PC-3 (cell line): Measurements from ENCODE around the gene ALCAM. TPM values are rescaled to one million over a fixed set of nuclear protein-coding genes. Genes with fewer than 3 reads are reported as not detected.

ENCODE experiments used
- ATAC-seq: fragments of 200-7000 bp; cut with Tn5 transposase; 2 replicates; pipeline ENCODE4 v1.9.1; 2020; ENCODE audit warnings: mild to moderate bottlenecking, moderate library complexity
- BruUV-seq: library from RNA; stranded (reverse); fragments of 400-500 nt; replicated peaks from 2 replicates; lab custom pipeline; 2021; lab: Mats Ljungman, UMichigan
- CTCF ChIA-PET: fragments of 300-600 bp; sonication (Branson Sonifier 250); formaldehyde crosslinking; loops from one replicate; lab custom pipeline; 2022; ENCODE audit warnings: antibody characterized with exemption; lab: Charles Lee
- POLR2A ChIA-PET: fragments of 300-600 bp; sonication (Branson Sonifier 250); formaldehyde crosslinking; loops from one replicate; lab custom pipeline; 2022; ENCODE audit warnings: antibody characterized with exemption; ENCODE audit not compliant: unreplicated experiment; lab: Charles Lee
- DNase-seq: peaks from one replicate; pipeline ENCODE4 v3.0.0-alpha.2; 2015
- H2AFZ ChIP-seq: fragments of 300-600 bp; sonication (generic); 2 replicates; pipeline ENCODE4 v1.6.0; 2016; ENCODE audit warnings: antibody characterized with exemption, low read length
- H3F3A ChIP-seq: fragments of 300-600 bp; sonication (generic); one replicate; pipeline ENCODE4 v1.6.0; 2017; ENCODE audit warnings: antibody characterized with exemption, low read length, control low read depth, mild to moderate bottlenecking; ENCODE audit not compliant: unreplicated experiment
- H3K27ac ChIP-seq: fragments of 300-600 bp; sonication (generic); 2 replicates; pipeline ENCODE4 v1.5.1; 2016; ENCODE audit warnings: mild to moderate bottlenecking, low read length
- H3K27me3 ChIP-seq: fragments of 300-600 bp; sonication (generic); 2 replicates; pipeline ENCODE4 v1.6.1; 2016; ENCODE audit warnings: low read length, mixed read lengths
- H3K36me3 ChIP-seq: fragments of 300-600 bp; sonication (generic); 2 replicates; pipeline ENCODE4 v1.6.1; 2016; ENCODE audit warnings: low read depth, mixed run types, low read length, mixed read lengths
- H3K4me1 ChIP-seq: fragments of 300-600 bp; sonication (generic); 2 replicates; pipeline ENCODE4 v1.5.1; 2016; ENCODE audit warnings: low read length; ENCODE audit not compliant: insufficient read depth
- H3K4me2 ChIP-seq: fragments of 300-600 bp; sonication (generic); 2 replicates; pipeline ENCODE4 v1.6.0; 2016; ENCODE audit warnings: low read length
- H3K4me3 ChIP-seq: fragments of 300-600 bp; sonication (generic); 2 replicates; pipeline ENCODE4 v1.5.1; 2016; ENCODE audit warnings: mild to moderate bottlenecking, low read length, mixed read lengths
- H3K79me2 ChIP-seq: fragments of 300-600 bp; sonication (generic); 2 replicates; pipeline ENCODE4 v1.6.1; 2017; ENCODE audit warnings: low read length, mixed read lengths
- H3K9ac ChIP-seq: fragments of 300-600 bp; sonication (generic); 2 replicates; pipeline ENCODE4 v1.6.0; 2016; ENCODE audit warnings: mild to moderate bottlenecking, low read length
- H3K9me2 ChIP-seq: fragments of 300-600 bp; sonication (generic); replicated peaks from 2 replicates; pipeline ENCODE4 v1.6.1; 2016; ENCODE audit warnings: mixed run types, low read length, mixed read lengths
- H3K9me3 ChIP-seq: fragments of 300-600 bp; sonication (generic); 2 replicates; pipeline ENCODE4 v1.6.1; 2016; ENCODE audit warnings: low read length, mixed read lengths
- H4K20me1 ChIP-seq: fragments of 300-600 bp; sonication (generic); 2 replicates; pipeline ENCODE4 v1.6.1; 2016; ENCODE audit warnings: low read length, mixed read lengths
- EZH2 ChIP-seq: fragments of 300-600 bp; sonication (generic); IDR thresholded peaks from one replicate; pipeline ENCODE4 v1.6.1; 2017; ENCODE audit warnings: antibody characterized with exemption, mild to moderate bottlenecking, low read length; ENCODE audit not compliant: unreplicated experiment
- EZH2phosphoT487 ChIP-seq: fragments of 300-600 bp; sonication (generic); IDR thresholded peaks from 2 replicates; pipeline ENCODE4 v1.6.1; 2018; ENCODE audit warnings: mild to moderate bottlenecking, antibody characterized with exemption, low read length, borderline replicate concordance
- intact Hi-C: fragments of 100-400 bp; cut with micrococcal nuclease; formaldehyde crosslinking; loops from 2 replicates; pipeline ENCODE4 v1.9.0; 2023
- total RNA-seq: library from RNA; depleted of rRNA; stranded (reverse); fragments of >200 nt; gene quantifications from 2 replicates; pipeline ENCODE4 v1.2.3, GENCODE V29; 2014
- TF ChIP-seq, protein P1 (sequence below): fragments of 300-600 bp; sonication (generic); conservative IDR thresholded peaks from 2 replicates; pipeline ENCODE4 v1.5.1; 2017; ENCODE audit warnings: antibody characterized with exemption, low read depth, mild to moderate bottlenecking, low read length

ALCAM gene
- total RNA-seq, 1 experiment from 2014 or later: 169 TPM

DNA sequence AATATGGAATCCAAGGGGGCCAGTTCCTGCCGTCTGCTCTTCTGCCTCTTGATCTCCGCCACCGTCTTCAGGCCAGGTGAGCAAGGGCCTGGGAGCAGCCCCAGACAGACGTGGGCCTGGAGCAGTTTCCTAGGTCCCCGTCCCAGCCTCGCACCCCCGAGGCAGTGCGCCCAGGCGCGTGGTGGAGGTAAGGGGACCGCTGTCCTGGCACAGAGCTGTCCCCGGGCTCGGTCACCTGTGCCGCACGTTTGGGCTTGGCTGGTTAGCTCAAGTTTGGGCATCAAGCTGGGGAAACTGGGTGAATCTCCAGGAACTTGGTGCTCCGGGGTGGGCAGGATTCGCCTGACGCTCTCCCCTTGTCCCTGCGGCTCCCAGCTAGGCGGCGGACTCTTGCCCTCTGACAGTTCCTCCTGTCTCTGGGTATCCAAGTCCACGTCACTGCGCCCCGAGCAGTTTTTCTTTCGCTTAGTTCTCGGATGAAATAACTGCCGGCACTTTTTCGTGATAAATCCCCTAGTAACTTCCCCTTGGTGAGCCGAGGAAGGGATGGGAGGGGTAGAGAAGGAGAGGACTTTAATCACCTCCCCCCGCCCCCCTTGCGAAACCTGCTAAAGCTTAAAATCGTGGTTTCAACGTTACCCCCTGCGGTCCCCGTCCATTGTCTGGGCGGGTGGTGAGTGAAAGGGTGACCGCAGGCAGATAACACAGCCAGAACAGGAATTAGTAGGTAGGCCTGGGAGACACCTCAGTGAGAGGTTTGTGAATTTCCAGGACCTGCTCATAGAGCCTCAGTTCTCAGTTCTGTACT, 901 bp downstream of the ALCAM start:
- Histone ChIP-seq H3K27ac (peak overlapping the region; percentile 96), H3K79me2 (peaks cover 65% of the 10 kb centered on the region), H3K27me3 (no peaks in the 10 kb centered on the region), H3K36me3 (no peaks in the 10 kb centered on the region), H3K9me3 (no peaks in the 10 kb centered on the region), H3K4me3 (peak overlapping the region; percentile 83), H3K9me2 (no peaks in the 10 kb centered on the region), H3F3A (no peaks in the 10 kb centered on the region), H3K4me2 (peak overlapping the region; percentile 80), H3K4me1 (peaks cover 49% of the 10 kb centered on the region), H4K20me1 (peaks cover 23% of the 10 kb centered on the region), H2AFZ (peak overlapping the region; percentile 24), H3K9ac (peak overlapping the region; percentile 89)
- ATAC-seq: no peak
- no TSS peak for BruUV-seq
- TF ChIP-seq EZH2 (no peak), EZH2phosphoT487 (no peak)
- TF ChIP-seq, protein P1, sequence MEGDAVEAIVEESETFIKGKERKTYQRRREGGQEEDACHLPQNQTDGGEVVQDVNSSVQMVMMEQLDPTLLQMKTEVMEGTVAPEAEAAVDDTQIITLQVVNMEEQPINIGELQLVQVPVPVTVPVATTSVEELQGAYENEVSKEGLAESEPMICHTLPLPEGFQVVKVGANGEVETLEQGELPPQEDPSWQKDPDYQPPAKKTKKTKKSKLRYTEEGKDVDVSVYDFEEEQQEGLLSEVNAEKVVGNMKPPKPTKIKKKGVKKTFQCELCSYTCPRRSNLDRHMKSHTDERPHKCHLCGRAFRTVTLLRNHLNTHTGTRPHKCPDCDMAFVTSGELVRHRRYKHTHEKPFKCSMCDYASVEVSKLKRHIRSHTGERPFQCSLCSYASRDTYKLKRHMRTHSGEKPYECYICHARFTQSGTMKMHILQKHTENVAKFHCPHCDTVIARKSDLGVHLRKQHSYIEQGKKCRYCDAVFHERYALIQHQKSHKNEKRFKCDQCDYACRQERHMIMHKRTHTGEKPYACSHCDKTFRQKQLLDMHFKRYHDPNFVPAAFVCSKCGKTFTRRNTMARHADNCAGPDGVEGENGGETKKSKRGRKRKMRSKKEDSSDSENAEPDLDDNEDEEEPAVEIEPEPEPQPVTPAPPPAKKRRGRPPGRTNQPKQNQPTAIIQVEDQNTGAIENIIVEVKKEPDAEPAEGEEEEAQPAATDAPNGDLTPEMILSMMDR: no peak
- intact Hi-C loops: loop anchor here (2.0 to 10.0 kb wide), 6 partner anchors 75 to 1750 kb away; no protein-coding TSS in a partner anchor
- CTCF ChIA-PET: no interaction called here
- POLR2A ChIA-PET: interaction anchor here (1.5 kb wide), 1 partner anchor 156 kb away, joined by 3 read pairs; no protein-coding TSS in a partner anchor
- DNase-seq: peak; percentile 72

DNA sequence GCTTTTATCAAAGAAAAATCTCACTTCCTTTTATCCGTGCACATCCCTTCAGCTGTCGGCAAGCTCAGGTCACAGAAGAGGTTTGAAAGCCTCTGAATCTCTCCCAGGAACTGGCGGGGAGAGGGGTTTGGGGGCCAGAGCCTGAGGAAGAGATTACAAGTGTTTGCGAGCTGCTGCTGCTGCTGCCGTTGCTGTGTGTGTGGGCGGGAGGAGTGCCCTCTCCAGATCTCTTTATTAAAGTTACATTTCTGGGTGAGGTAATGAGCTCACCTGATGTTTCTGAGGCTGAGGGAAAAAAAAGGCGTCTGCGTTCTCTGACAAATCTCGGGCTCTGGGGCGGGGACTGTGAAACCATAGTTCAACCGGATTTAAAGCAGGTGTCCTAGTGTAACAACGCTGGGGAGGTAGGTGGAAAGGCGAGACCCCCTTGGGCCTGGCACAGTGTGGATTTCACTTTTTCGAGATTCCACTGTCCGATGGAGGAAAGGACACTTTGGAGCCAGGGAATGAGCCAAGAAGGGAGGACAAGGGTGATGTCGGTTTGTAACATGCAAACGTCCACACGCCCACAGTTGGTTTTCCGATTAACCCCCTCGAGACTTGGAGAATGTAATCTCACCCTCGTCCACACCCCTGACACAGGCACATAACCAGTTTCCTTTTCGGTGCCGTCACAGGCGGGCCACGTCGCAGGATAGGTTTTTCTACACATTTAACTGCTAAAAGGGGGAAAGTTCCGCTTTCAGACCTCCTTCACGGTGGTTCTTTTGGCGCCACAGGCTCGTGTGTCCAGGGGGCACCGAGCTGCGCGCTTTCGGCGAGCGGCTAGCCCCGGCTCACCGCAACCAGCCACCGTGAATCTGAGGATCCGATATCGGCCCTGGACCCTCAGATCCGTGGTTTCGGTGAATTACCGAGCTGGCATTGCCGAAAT, 2.1 kb downstream of the ALCAM start:
- H3K9ac ChIP-seq: peak overlapping the region; percentile 89
- peak; percentile 90 for DNase-seq
- peak overlapping the region; percentile 24 for H2AFZ ChIP-seq
- intact Hi-C loops: loop anchor here (1.0 to 10.0 kb wide), 6 partner anchors 149 to 1748 kb away; no protein-coding TSS in a partner anchor
- CTCF ChIA-PET: interaction anchor here (0.6 to 1.1 kb wide), 5 partner anchors 149 to 772 kb away, joined by 3 to 5 read pairs (median 4); no protein-coding TSS in a partner anchor
- peak overlapping the region; percentile 80 for H3K4me2 ChIP-seq
- TF ChIP-seq, protein P1: no peak
- POLR2A ChIA-PET: interaction anchor here (0.6 to 1.3 kb wide), 13 partner anchors 25 to 1848 kb away, joined by 3 to 20 read pairs (median 5); no protein-coding TSS in a partner anchor
- peak overlapping the region; percentile 83 for H3K4me3 ChIP-seq
- peaks cover 33% of the 10 kb centered on the region for H4K20me1 ChIP-seq
- BruUV-seq: TSS peak; percentile 26
- no peaks in the 10 kb centered on the region for H3K27me3 ChIP-seq
- H3K27ac ChIP-seq: peak overlapping the region; percentile 96
- peak; percentile 4 for ATAC-seq
- H3K9me3 ChIP-seq: no peaks in the 10 kb centered on the region
- H3K9me2 ChIP-seq: no peaks in the 10 kb centered on the region
- no peaks in the 10 kb centered on the region for H3F3A ChIP-seq
- peaks cover 77% of the 10 kb centered on the region for H3K79me2 ChIP-seq
- peaks cover 40% of the 10 kb centered on the region for H3K4me1 ChIP-seq
- no peaks in the 10 kb centered on the region for H3K36me3 ChIP-seq
